Stimulated activated CD4-positive, alpha-beta T cell treated with anti-CD3 and anti-CD28 coated beads, Interleukin-4, amount 100 ng/mL, for 48 hours (primary cell): ENCODE data around the gene COQ7.

Source experiments
- DNase-seq, 2 donors: peaks; one replicate each; pipeline ENCODE4 v3.0.0-alpha.2; 2020; ENCODE audit warnings: low read depth in 2 of 2

The COQ7 gene

GRCh38 chr16:19113577-19114358, 46.4 kb downstream of the COQ7 start, which contains the start of gene ITPRIPL2:
Gene ITPRIPL2, plus strand, starts transcription at chr16:19113964. Its CDS starts 498 bp downstream, at chr16:19114462.
- no peak for DNase-seq

DNA sequence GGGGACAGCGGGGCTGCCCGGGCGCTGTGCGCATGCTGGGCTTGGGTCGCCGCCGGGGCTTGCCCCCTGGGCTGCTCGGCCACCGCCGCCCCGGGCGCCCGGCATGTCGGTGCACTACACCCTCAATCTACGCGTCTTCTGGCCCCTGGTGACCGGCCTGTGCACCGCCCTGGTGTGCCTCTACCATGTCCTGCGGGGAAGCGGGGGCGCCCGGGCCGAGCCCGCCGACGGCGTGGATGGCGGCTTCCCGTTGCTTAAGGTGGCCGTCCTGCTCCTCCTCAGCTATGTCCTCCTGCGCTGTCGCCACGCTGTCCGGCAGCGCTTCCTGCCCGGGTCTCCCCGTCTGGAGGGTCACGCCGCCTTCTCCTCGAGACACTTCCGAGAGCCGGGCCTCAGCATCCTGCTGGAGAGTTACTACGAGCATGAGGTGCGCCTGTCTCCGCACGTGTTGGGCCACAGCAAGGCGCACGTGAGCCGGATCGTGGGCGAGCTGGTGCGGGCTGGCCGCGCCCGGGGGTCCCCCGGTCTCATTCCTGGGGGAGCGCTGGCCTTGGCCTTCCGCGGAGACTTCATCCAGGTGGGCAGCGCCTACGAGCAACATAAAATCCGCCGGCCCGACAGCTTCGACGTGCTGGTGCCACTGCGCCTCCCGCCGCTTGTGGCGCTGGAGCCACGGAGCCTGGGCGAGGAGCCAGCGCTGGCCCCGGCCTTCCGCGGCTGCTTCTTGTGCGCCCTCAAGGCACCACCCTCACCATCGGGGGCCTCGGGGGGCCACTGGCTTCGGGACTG, 47.1 kb downstream of the COQ7 start:
- no peak for DNase-seq

GRCh38 chr16:19115148-19116021, 48.0 kb downstream of the COQ7 start:
- no peak for DNase-seq

DNA sequence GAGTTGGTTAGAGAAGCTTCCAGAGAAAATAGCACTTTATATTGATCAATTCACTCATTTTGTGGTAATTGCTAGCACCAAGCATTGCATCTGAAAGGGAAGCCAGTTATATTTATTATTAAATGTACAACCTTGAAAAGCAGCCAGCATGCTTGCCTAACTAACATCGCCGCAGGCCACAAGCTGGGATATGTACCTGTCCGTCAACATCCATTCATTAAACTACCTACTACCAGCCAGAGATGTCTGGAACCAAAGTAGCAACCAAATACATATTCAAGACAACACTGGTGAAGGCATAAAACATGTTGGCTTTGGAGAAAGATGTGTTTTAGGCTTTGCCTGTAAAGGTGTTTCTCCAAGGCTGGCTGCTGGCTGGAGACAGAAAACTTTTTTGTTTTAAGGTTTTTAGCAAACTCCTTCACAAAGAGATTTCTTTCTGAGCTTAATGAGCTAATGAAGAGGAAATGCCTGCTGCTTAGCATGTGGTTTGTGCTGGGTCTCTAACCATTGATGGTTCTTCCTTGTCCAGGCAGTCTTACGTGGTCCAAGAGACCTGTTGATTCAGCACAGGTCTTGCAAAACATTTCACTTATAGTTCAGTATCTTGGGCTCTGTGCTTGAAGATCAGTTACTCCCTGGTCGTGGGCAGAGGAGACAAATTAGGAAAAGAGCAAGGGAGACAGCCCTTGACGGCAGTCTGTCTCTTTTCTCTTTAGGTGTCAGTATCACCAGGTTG, 49.5 kb downstream of the COQ7 start:
- no peak for DNase-seq

DNA sequence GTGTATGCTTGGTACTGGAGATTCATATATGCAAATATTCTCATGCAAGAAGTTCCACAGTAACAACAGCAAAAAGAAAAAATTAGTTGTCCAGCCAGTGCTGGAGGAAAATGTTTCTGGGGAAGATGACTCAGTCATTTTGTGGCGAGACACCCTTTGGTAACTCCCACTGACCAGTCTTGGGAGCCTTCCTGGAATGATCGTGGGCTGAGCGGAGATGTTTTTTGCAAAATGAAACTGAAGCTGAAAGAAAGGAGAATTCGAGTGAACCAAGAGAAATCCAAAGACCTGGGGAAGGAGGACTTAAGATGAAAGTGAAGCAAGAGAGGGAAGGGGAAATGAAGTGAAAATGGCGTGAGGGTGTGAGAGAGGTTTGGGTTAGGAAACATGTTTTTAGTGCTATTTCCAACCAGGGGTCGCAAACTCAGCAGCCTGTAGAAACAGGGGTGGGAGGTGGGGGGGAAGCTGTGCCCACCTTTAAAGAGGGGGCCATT, 51.6 kb downstream of the COQ7 start:
- DNase-seq, result peak in 1 of 2 donors; percentile 53

GRCh38 chr16:19119564-19119963, 52.1 kb downstream of the COQ7 start:
- no peak for DNase-seq

DNA sequence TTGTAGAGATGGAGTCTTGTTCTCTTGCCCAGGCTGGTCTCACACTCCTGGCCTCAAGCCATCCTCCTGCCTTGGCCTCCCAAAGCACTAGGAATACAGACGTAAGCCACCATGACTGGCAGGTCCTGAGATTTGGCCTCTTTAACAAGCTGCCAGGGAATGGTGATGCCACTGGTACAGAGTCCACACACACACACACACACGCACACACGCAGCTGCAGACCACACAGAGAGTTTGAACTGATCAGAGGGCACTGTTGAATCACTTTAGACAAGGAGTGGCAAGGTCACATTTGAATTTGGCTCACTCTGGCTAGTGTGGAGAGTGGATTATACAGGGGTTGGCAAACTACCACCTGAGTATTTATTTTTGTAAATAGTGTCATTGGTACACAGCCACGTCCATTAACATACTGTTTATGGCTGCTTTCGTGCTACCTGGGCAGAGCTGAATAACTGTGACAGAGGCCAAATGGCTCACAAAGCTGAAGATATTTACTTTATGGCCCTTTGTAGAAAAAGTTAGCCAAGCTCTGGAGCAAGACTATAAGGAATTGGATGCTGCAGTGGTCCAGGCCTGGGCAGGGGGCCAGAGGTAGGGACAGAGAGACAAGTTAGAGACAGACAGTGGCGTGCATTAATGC, 56.2 kb downstream of the COQ7 start:
- DNase-seq, result no peak

GRCh38 chr16:19126300-19126699, 58.9 kb downstream of the COQ7 start:
- no peak for DNase-seq

GRCh38 chr16:19127205-19127604, 59.8 kb downstream of the COQ7 start:
- no peak for DNase-seq

- DNase-seq, result no peak
Measured at GRCh38 chr16:19127674-19128131, 60.3 kb downstream of the COQ7 start.

DNA sequence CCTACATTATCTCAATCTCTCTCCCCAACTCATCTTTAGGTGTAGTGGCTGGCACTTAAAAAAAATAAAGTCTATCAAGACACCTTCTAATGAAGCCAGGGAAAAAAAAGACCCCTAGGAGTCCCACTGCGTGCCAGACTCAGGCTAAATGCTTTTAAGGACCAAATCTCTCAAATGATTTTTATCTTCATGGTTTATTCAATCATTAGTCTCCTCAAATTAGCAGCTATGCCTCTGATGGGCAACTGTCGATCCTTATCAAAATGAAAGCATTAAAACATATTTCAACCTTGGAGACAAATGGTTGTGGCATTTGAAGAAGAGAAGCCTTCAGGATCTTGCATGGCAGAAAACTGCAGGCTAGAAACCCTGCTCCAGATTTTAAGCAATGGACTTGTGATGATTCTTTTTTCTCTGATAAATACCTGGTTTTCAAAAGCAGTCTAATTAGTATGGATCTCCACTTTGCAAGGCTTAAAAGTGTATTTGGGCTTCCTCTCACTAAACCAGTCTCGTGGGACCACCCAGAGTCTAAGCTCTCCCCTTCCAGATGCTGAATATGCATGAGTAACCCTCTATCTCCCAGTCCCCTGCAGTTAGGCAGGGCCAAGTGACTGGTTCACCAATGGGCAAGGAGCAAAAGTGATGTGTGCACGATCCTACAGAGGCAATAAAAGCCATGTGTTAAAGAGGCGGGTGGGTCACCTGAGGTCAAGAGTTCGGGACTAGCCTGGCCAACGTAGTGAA, 61.2 kb downstream of the COQ7 start:
- no peak for DNase-seq
